GM12875 (cell line): ENCODE data around the gene DENND1A.

ENCODE experiments used
- H3K4me3 ChIP-seq: one replicate; pipeline ENCODE4 v1.5.1; 2011; ENCODE audit warnings: low read depth, low read length, control low read depth
- CTCF ChIP-seq: IDR thresholded peaks from 2 replicates; pipeline ENCODE4 v1.5.1; 2011; ENCODE audit warnings: low read depth, mild to moderate bottlenecking, control low read depth, inconsistent platforms, low read length, moderate library complexity, borderline replicate concordance; ENCODE audit not compliant: insufficient read depth

Gene DENND1A

DNA sequence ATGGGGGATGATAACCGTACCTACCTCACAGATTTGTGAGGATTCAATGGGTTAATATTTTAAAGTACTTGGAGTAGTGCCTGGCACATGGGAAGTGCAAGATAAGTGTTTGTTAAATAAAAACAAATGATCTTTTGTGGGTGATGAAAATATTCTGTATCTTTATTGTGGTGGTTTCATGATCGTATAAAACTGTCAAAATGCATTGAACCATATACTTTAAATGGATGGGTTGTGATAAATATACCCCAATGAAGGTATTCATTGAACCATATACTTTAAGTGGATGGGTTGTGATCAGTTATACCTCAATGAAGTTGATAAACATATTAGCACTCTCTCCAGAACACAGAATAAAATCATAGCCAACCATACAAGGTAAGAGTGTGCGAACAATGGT is 339.4 kb downstream of the DENND1A start:
- TF ChIP-seq CTCF: no peak
- H3K4me3 ChIP-seq: no peak overlapping the region

GRCh38 chr9:123589361-123590239 is 340.3 kb downstream of the DENND1A start:
- no peak overlapping the region for H3K4me3 ChIP-seq
- no peak for TF ChIP-seq CTCF

- H3K4me3 ChIP-seq: no peak overlapping the region
- no peak for TF ChIP-seq CTCF
Measured at GRCh38 chr9:123586275-123586674, 343.7 kb downstream of the DENND1A start.

GRCh38 chr9:123584202-123585176 is 345.4 kb downstream of the DENND1A start:
- no peak for TF ChIP-seq CTCF
- no peak overlapping the region for H3K4me3 ChIP-seq

- no peak for TF ChIP-seq CTCF
- H3K4me3 ChIP-seq: no peak overlapping the region
Measured at GRCh38 chr9:123583646-123584045, 346.3 kb downstream of the DENND1A start.

DNA sequence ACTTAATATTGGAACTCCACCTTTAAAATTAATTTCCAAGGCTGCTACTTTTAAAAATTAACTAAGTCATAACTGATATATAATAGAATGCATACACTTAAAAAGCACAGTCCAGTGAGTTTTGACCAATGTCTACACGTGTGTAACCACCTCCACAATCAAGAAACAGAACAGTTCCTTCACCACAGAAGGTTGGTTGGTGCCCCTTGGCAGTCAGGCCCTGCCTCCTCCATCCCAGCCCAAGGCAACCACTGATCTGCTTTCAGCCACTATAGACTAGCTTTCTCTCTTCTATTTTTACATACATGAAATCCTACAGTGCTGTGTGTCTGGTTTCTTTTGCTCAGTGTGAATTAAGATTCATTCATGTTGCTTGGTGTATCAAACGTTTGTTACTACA is 358.7 kb downstream of the DENND1A start:
- no peak overlapping the region for H3K4me3 ChIP-seq
- TF ChIP-seq CTCF: no peak
